SH-SY5Y (cell line): ENCODE measurements around the gene POU2F2.

Source experiments
- GATA2 ChIP-seq: IDR thresholded peaks from 2 replicates; pipeline ENCODE4 v1.6.1; 2011; ENCODE audit warnings: mild to moderate bottlenecking, low read depth, low read length
- GATA3 ChIP-seq: IDR thresholded peaks from 2 replicates; pipeline ENCODE4 v1.6.1; 2011; ENCODE audit warnings: low read depth, mild to moderate bottlenecking, low read length, moderate library complexity

Gene POU2F2

GRCh38 chr19:42091300-42091699, 40.9 kb downstream of the POU2F2 start:
- no peak for TF ChIP-seq GATA3
- no peak for TF ChIP-seq GATA2

- TF ChIP-seq GATA3 (no peak), GATA2 (no peak)
Measured at GRCh38 chr19:42090672-42091071, 41.6 kb downstream of the POU2F2 start.

DNA sequence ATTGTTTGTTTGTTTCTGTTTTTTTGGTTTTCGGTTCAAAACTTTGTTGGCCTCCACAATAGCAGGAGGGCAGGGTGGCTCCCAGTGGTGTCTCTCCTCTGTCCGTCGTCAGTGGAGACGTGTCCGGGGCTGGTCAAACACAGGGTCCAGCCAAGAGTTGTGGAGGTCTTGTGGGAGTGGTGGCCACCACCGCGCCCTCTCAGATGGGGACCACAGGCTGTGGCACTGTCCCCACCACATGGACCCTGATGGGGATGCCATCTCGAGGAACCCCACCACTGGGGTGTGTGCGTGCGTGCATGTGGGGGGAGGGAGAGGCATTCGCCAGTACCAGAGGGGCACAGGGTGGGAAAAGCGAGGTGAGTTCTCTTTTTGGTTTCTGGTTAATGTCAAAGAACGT, 42.5 kb downstream of the POU2F2 start:
- TF ChIP-seq GATA3 (no peak), GATA2 (no peak)

DNA sequence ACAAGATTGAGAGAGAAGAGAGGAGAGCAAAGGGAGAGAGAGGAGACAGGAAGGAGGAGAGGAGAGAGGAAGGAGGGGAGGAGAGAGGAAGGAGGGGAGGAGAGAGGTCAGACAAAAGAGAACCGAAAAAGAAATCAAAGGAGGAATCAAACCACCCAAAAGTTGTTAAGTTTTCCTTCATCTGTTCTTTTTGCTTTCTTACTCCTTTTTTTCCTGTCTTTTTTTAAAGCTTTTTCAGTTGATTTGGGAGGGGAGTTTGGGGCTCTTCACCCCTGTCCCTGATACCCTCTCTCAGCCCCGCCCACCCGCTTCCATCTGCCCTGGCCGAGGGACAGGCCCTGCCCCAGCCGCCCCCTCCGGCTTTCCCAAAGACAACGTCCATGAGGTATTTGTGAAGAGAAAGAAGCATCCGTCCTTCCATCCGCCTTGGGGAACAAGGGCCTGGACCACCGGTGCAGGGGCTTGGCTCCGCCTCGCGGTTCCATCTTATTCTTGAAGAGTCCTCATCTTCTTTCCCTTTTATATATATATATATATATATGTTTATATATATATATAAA, 43.0 kb downstream of the POU2F2 start:
- TF ChIP-seq GATA2: no peak
- no peak for TF ChIP-seq GATA3

DNA sequence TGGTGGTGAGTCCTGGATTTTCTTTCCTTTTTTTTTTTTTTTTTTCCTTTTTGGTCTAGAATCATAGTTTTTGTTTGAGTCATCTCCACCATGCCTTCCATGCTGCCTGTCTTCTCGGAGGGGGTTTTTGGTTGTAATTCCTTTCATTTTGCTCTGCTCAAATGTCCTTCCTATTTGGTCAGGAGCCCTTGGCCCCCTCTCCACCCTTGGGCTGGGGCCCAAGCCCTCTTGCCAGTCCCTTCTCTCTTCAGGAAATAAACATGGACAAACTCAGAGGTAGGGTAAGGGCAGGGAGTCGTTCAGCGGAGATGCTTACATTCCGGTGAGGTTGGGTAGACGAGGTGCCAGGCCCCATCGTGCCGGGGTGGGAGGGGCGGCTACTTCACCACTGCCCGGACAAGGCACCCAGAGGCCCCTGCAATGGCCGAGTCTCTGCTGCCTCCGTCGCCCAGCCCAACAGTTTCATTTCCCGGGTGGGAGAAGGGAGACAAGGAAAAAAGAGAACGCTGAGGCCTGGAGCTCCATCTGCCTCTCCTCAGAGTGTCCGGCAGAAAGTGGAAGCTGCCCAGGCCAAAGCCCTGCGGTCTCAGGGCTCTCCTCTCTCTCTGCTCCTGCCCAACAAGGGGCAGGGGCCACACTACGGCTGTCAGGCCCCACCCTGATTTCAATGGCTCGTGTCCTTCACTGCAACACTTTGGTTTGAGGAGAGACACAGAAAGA, 43.6 kb downstream of the POU2F2 start:
- no peak for TF ChIP-seq GATA3
- no peak for TF ChIP-seq GATA2

GRCh38 chr19:42086770-42087550, 45.3 kb downstream of the POU2F2 start:
- TF ChIP-seq GATA2: no peak
- TF ChIP-seq GATA3: no peak

- TF ChIP-seq GATA2 (no peak), GATA3 (no peak)
Measured at GRCh38 chr19:42086188-42086736, 46.0 kb downstream of the POU2F2 start.

GRCh38 chr19:42083537-42083936, 48.7 kb downstream of the POU2F2 start:
- TF ChIP-seq GATA2 (no peak), GATA3 (no peak)

GRCh38 chr19:42081584-42082203, 50.6 kb downstream of the POU2F2 start:
- no peak for TF ChIP-seq GATA2
- TF ChIP-seq GATA3: no peak

- TF ChIP-seq GATA3: no peak
- no peak for TF ChIP-seq GATA2
Measured at GRCh38 chr19:42080764-42081375, 51.4 kb downstream of the POU2F2 start.

DNA sequence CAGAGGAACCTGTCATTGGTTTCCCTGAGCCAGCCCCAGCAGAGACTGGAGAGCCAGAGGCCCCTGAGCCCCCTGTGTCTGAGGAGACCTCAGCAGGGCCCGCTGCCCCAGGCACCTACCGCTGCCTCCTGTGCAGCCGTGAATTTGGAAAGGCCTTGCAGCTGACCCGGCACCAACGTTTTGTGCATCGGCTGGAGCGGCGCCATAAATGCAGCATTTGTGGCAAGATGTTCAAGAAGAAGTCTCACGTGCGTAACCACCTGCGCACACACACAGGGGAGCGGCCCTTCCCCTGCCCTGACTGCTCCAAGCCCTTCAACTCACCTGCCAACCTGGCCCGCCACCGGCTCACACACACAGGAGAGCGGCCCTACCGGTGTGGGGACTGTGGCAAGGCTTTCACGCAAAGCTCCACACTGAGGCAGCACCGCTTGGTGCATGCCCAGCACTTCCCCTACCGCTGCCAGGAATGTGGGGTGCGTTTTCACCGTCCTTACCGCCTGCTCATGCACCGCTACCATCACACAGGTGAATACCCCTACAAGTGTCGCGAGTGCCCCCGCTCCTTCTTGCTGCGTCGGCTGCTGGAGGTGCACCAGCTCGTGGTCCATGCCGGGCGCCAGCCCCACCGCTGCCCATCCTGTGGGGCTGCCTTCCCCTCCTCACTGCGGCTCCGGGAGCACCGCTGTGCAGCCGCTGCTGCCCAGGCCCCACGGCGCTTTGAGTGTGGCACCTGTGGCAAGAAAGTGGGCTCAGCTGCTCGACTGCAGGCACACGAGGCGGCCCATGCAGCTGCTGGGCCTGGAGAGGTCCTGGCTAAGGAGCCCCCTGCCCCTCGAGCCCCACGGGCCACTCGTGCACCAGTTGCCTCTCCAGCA, 52.1 kb downstream of the POU2F2 start:
- TF ChIP-seq GATA3 (no peak), GATA2 (no peak)

- TF ChIP-seq GATA2: no peak
Measured at GRCh38 chr19:42079276-42079669, 53.0 kb downstream of the POU2F2 start.
